Stimulated activated CD4-positive, alpha-beta T cell treated with anti-CD3 and anti-CD28 coated beads, Interleukin-15, amount 100 ng/mL, for 48 hours (primary cell): Measurements from ENCODE around the gene PSMB7.

ENCODE experiments used
- DNase-seq, 2 donors: peaks; one replicate each; pipeline ENCODE4 v3.0.0-alpha.2; 2020; ENCODE audit warnings: low read depth in 2 of 2

The PSMB7 gene

DNA sequence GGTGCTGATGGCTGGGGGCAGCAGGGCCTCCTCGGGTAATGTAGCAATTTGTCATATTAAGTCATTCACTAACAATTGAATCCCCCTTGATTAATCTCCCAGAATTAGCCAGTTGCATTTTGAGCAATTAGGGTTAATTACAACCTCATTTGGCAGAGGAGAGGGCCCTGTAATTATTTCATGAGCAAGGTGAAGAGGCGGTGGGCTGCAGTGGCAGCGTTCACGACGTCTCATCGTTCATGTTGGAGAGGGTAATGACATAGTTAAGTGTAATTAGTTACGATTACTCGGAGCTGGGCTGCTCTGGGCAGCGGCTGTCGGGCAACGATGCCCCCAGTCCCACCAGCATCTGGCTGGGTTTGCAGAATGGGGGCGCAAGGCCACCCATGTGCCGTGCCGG is 111.5 kb downstream of the PSMB7 start:
- DNase-seq: no peak
